Measurements from ENCODE around the gene KNOP1.

GRCh38 chr16:19760356-19761060 lies 42.5 kb upstream of the KNOP1 start:
- TF ChIP-seq CTCF (IDR thresholded peaks at IDR 0.05; ENCODE audit: borderline replicate concordance, extremely low read depth, low read length, poor library complexity, severe bottlenecking) (no peak), EZH2 (IDR thresholded peaks at IDR 0.05; ENCODE audit: borderline replicate concordance, low read depth, low read length, severe bottlenecking) (no peak)

All from DND-41 (cell line).